Motor neuron (in vitro differentiated cells): ENCODE data around the gene ING4. TPM values are rescaled to one million over a fixed set of nuclear protein-coding genes. Genes with fewer than 3 reads are reported as not detected.
A peak's percentile ranks its signal among the peaks of the same experiment; 100 is the strongest.

Source experiments
- ATAC-seq, 8 experiments: fragments of 200-7000 bp; cut with Tn5 transposase; replicated peaks in 6 of 8; 2 replicates each; pipeline ENCODE4 v1.8.0; 2021; ENCODE audit warnings: mild to moderate bottlenecking in 8 of 8, moderate library complexity in 8 of 8
- H3K27ac ChIP-seq, 2 donors: fragments of 250-450 bp; sonication (Bioruptor Pico); 2 replicates each; pipeline ENCODE4 v1.9.0; 2021; ENCODE audit warnings: antibody characterized with exemption in 2 of 2, mild to moderate bottlenecking in 2 of 2, moderate library complexity in 1 of 2
- H3K4me1 ChIP-seq, 2 donors: fragments of 250-450 bp; sonication (Bioruptor Pico); replicated peaks in 1 of 2; 2 replicates each; pipeline ENCODE4 v1.6.1; 2021; ENCODE audit warnings: antibody characterized with exemption in 2 of 2, mild to moderate bottlenecking in 2 of 2, moderate library complexity in 1 of 2
- H3K4me3 ChIP-seq, 5 donors: fragments of 250-450 bp; sonication (Bioruptor Pico); 2 replicates each; pipeline ENCODE4 v1.9.0; 2021; ENCODE audit warnings: antibody characterized with exemption in 5 of 5, mild to moderate bottlenecking in 5 of 5, moderate library complexity in 4 of 5
- WGBS, 10 experiments: fragments of 450-650 bp; shearing (Covaris generic); methylation state at CpG; one replicate each; pipeline ENCODE4 v1.0.0; 2022; 5-methylcytosine and 5-hydroxymethylcytosine counted together
- in situ Hi-C, 9 experiments: fragments of 400-800 bp; cut with MboI; loops; one replicate each; pipeline ENCODE4 v1.15.0; 2021; ENCODE audit warnings: low sequenced_read_pairs in 9 of 9, low pct_unique_long_range_greater_than_20kb in 2 of 9; ENCODE audit not compliant: unreplicated experiment in 9 of 9
- total RNA-seq, 8 experiments: library from RNA; unstranded; fragments of 300-600 nt; gene quantifications; 2 replicates each; pipeline versions ENCODE4 v1.2.3 to v1.2.4, GENCODE V29; 2022

The ING4 gene
- total RNA-seq, 8 experiments from 2014 or later: 34.3 to 108 (median 81.6) TPM

DNA sequence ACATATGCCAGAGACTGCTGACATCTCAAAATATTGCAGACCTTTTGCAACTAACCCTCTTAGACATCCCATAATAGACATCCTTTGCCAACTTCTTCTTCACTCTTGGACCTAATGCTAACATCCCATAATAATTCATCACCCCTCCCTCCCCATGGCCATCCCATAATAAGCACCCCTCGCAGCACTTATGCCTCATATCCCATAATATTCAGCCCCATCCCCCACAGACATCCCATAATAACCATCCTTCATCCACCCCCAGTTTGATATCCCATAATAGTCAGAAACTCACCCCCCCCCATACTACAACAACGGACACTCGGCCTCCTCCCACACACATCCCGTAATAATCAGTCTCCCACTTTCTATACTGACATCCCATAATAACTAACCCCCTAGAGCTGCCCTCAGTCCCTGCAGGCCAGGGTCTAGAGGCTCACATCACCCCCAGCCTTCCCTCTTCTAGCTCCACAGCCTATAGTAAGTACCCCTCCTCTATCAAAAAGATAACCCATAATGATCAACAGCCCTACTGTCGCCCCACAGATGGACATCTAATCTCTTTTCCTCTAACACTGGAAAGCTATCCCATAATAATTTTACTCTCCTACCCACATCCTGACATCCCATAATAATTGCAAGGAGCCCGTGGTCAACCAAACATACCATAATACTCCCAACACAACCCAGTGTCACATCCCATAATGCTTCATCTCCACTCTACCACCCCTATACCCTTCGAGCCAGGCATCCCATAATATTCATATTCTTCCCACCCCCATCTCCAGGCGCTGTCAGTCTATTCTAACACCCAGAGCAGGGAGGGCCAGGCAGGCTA lies 54.9 kb downstream of the ING4 start:
- in situ Hi-C loops: no loop called here
- Histone ChIP-seq H3K4me3 (peak overlapping the region in 2 of 5 donors; percentile 6 to 11), H3K4me1 (peaks cover 46 to 55% of the 10 kb centered on the region in 2 donors), H3K27ac (peak overlapping the region; percentile 80 to 87)
- ATAC-seq: peak; percentile 4 to 72 (median 55)
- WGBS, 10 experiments: 0 to 60% (median 29%) methylated on average over 1 to 6 of the region's 8 CpGs; no CpG with 5 or more reads in 3 of the 10 experiments

GRCh38 chr12:6606331-6607131 lies 56.4 kb downstream of the ING4 start:
- in situ Hi-C loops: no loop called here
- peak; percentile 9 to 34 (median 25) for ATAC-seq
- H3K4me1 ChIP-seq: peaks cover 38 to 45% of the 10 kb centered on the region in 2 donors
- WGBS, 10 experiments: no CpG with 5 or more reads among the region's 70 CpGs
- peak overlapping the region; percentile 90 to 98 for H3K27ac ChIP-seq
- peak overlapping the region; percentile 60 to 100 (median 74) for H3K4me3 ChIP-seq

DNA sequence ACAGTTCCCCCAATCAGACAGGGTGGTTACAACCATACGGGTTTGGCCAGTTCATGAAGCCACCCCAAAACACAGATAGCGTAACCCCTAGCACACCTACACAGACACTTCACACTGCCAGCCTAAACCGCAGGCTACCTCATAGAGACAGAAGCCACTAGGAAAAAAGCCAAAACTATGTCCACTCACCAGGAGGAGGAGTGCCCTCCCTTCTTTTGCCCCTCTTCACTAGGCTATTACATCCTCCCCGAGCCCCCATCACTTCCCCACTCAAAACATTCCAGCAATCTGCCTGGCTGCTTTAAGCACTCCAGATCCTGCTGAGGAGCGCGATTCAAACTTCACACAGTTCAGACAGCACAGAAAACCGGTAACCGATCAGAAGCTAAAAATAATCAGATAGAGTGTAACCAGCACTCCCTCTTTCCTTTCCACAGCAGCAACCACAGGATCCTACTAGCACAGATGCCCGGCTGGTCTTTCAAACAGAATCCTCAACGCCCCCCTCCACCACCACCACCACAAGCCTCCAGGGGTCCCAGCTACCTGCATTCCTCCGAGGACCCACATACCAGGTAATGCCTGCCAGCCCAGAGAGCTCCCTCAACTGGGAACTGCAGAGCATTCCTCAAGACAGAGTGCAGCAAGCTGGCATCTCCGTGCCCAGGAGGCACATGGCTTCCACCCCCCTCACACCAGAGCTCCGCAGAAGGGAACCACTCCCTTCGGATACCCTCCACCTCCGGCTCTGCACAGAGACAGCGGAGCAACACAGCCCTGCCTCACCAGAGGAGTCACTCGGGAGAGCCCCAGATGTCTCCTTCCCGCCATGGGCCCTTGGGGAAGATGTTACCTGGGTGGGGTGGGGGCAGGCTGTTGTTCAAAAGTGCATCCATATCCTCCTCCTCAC lies 57.2 kb downstream of the ING4 start:
- ATAC-seq: peak in 4 of 8 experiments; percentile 1 to 39 (median 8)

DNA sequence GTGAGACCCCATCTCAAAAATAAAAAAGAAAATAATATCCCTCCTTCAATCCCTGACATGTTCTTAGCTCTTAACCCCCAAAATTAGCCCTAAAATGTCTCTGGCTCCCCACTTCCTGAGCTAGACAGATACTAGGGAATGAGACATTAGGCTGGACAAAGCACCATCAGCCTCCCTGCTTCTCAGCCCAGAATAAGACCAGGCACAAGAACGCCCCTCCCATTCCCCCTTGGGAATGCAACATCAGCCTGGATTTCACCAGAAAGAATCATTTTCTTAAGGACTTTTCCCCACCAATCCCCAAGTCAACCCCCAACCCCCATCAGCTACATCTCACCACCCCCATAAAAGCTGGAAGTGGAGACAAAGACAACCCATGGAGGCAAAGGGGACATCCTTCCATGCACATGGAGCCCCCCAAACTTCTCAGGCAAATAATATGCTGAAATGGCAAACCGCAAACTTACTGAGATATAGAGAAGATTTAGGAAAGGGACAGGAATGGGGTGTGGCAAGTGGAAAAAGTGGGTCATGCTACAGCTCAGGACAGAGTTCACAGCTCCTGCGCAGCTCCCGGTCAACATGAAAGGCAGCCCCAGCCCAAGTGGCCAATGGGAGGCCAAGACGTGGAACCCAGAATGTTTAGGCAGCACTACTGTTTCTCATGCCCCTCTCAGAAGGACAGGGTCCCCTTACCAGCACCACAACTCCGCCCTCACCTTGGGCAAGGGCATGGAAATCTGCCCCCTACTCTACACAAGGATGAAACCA lies 58.5 kb downstream of the ING4 start:
- 70 to 100% (median 73%) methylated on average over 1 to 5 of the region's 6 CpGs; no CpG with 5 or more reads in 2 of the 10 experiments for WGBS, 10 experiments
- Histone ChIP-seq H3K27ac (peak overlapping the region; percentile 24 to 90), H3K4me3 (peak overlapping the region; percentile 60 to 100 (median 74)), H3K4me1 (peaks cover 28 to 36% of the 10 kb centered on the region in 2 donors)
- in situ Hi-C loops: no loop called here
- ATAC-seq: no peak

More for the DNA sequence above, 57.2 kb downstream of the ING4 start:
- H3K27ac ChIP-seq: peak overlapping the region; percentile 90 to 98
- H3K4me3 ChIP-seq: peak overlapping the region; percentile 60 to 100 (median 74)
- 0 to 20% (median 9%) methylated on average over 2 to 10 of the region's 18 CpGs; no CpG with 5 or more reads in 3 of the 10 experiments for WGBS, 10 experiments
- H3K4me1 ChIP-seq: peaks cover 29 to 37% of the 10 kb centered on the region in 2 donors
- in situ Hi-C loops: no loop called here

- in situ Hi-C loops: no loop called here
- Histone ChIP-seq H3K4me1 (peaks cover 20 to 29% of the 10 kb centered on the region in 2 donors), H3K4me3 (peak overlapping the region; percentile 60 to 100 (median 74)), H3K27ac (peak overlapping the region; percentile 64 to 90)
- no CpG with 5 or more reads among the region's 6 CpGs for WGBS, 10 experiments
- peak; percentile 38 to 58 (median 46) for ATAC-seq
Measured at GRCh38 chr12:6603095-6603567, 59.8 kb downstream of the ING4 start.

- H3K4me3 ChIP-seq: peak overlapping the region in 4 of 5 donors; percentile 60 to 100 (median 82)
- no peak for ATAC-seq
- no peak overlapping the region for H3K27ac ChIP-seq
- H3K4me1 ChIP-seq: peaks cover 14 to 23% of the 10 kb centered on the region in 2 donors
- WGBS, 10 experiments: 25 to 88% (median 62%) methylated on average over 1 to 3 of the region's 3 CpGs; no CpG with 5 or more reads in 3 of the 10 experiments
- in situ Hi-C loops: no loop called here
Measured at GRCh38 chr12:6602526-6602925, 60.4 kb downstream of the ING4 start.

Other genes starting within 250 kb of the ING4 start
- 1 to 10 TPM in 2 of 8 experiments, under 1 TPM in 4, not detected in 2; 0.14 to 2.0 (median 0.37) TPM for gene CD27, start 218.2 kb downstream of the ING4 start, total RNA-seq
- 10 to 100 TPM in 3 of 8 experiments, 1 to 10 TPM in 3, under 1 TPM in 2; 0.79 to 26.2 (median 3.1) TPM for gene TAPBPL, start 211.1 kb downstream of the ING4 start, total RNA-seq
- gene VAMP1, start 192.4 kb downstream of the ING4 start, total RNA-seq: 10 to 100 TPM in 7 of 8 experiments, 1 to 10 TPM in 1; 6.1 to 38.3 (median 15.9) TPM
- gene MRPL51, start 169.9 kb downstream of the ING4 start, total RNA-seq: 100 to 1,000 TPM; 129 to 267 (median 184) TPM
- 10 to 100 TPM; 11.5 to 84.2 (median 16.2) TPM for gene NCAPD2, start 169.0 kb downstream of the ING4 start, total RNA-seq
- gene GAPDH, start 128.6 kb downstream of the ING4 start, total RNA-seq: 1,000 to 10,000 TPM; 2,651 to 4,080 (median 3,703) TPM
- 10 to 100 TPM; 10.1 to 22.7 (median 12.7) TPM for gene IFFO1, start 107.1 kb downstream of the ING4 start, total RNA-seq
- 10 to 100 TPM; 13.0 to 83.1 (median 24.1) TPM for gene NOP2, start 94.8 kb downstream of the ING4 start, total RNA-seq
- 100 to 1,000 TPM; 190 to 382 (median 259) TPM for gene CHD4, start 55.7 kb downstream of the ING4 start, total RNA-seq
- gene LPAR5, start 27.2 kb downstream of the ING4 start, total RNA-seq: under 1 TPM; 0.08 to 0.95 (median 0.19) TPM
- 1 to 10 TPM in 4 of 8 experiments, under 1 TPM in 4; 0.51 to 2.6 (median 1.1) TPM for gene ACRBP, start 15.7 kb downstream of the ING4 start, total RNA-seq
- 10 to 100 TPM; 16.9 to 48.5 (median 32.7) TPM for gene ZNF384, start 26.3 kb upstream of the ING4 start, total RNA-seq
- gene PIANP, start 37.7 kb upstream of the ING4 start, total RNA-seq: 1 to 10 TPM in 7 of 8 experiments, under 1 TPM in 1; 0.94 to 7.9 (median 2.8) TPM
- 100 to 1,000 TPM in 1 of 8 experiments, 10 to 100 TPM in 7; 23.0 to 115 (median 44.1) TPM for gene COPS7A, start 60.9 kb upstream of the ING4 start, total RNA-seq
- gene MLF2, start 90.0 kb upstream of the ING4 start, total RNA-seq: 100 to 1,000 TPM; 122 to 181 (median 151) TPM
- 100 to 1,000 TPM; 117 to 609 (median 256) TPM for gene PTMS, start 103.2 kb upstream of the ING4 start, total RNA-seq
- gene LAG3, start 109.4 kb upstream of the ING4 start, total RNA-seq: 1 to 10 TPM in 3 of 8 experiments, under 1 TPM in 5; 0.21 to 2.8 (median 0.66) TPM
- gene CD4, start 126.4 kb upstream of the ING4 start, total RNA-seq: 1 to 10 TPM in 5 of 8 experiments, under 1 TPM in 3; 0.49 to 2.8 (median 1.1) TPM
- gene GPR162, start 158.7 kb upstream of the ING4 start, total RNA-seq: 10 to 100 TPM in 5 of 8 experiments, 1 to 10 TPM in 3; 4.8 to 48.2 (median 32.8) TPM
- 10 to 100 TPM in 7 of 8 experiments, 1 to 10 TPM in 1; 9.9 to 31.2 (median 17.8) TPM for gene P3H3, start 165.3 kb upstream of the ING4 start, total RNA-seq
- 1 to 10 TPM; 1.1 to 8.4 (median 4.5) TPM for gene GNB3, start 177.8 kb upstream of the ING4 start, total RNA-seq
- 10 to 100 TPM in 3 of 8 experiments, 1 to 10 TPM in 5; 3.0 to 36.3 (median 6.2) TPM for gene CDCA3, start 188.2 kb upstream of the ING4 start, total RNA-seq
- gene USP5, start 189.0 kb upstream of the ING4 start, total RNA-seq: 100 to 1,000 TPM in 1 of 8 experiments, 10 to 100 TPM in 7; 52.3 to 122 (median 75.2) TPM
- 100 to 1,000 TPM; 544 to 781 (median 685) TPM for gene TPI1, start 204.4 kb upstream of the ING4 start, total RNA-seq
- gene SPSB2, start 210.2 kb upstream of the ING4 start, total RNA-seq: 10 to 100 TPM in 3 of 8 experiments, 1 to 10 TPM in 5; 6.3 to 13.6 (median 8.3) TPM
- gene LRRC23, start 241.7 kb upstream of the ING4 start, total RNA-seq: 10 to 100 TPM in 3 of 8 experiments, 1 to 10 TPM in 5; 4.1 to 51.0 (median 7.1) TPM